NCI-H2107 treated with DMSO at 0.1 percent for 48 hours (cell line): ENCODE measurements around the gene SESN3.
"Not testable (repeated sequence)": the region's sequence is repeated elsewhere in the genome, so short reads cannot be mapped to it uniquely, and the experiment has no call there.

Experiments
- DNase-seq: peaks from one replicate; lab custom pipeline; 2025; ENCODE audit not compliant: unreplicated experiment; lab: John Stamatoyannopoulos, UW

SESN3 gene

GRCh38 chr11:95227060-95227459 is 3.9 kb downstream of the SESN3 start:
- not testable (repeated sequence) for DNase-seq

GRCh38 chr11:95222817-95223216 is 8.2 kb downstream of the SESN3 start:
- no peak for DNase-seq

GRCh38 chr11:95219599-95219998 is 11.4 kb downstream of the SESN3 start:
- no peak for DNase-seq

- DNase-seq, result no peak
Observed at GRCh38 chr11:95218149-95218548, 12.9 kb downstream of the SESN3 start.

- DNase-seq, result no peak
Observed at GRCh38 chr11:95212609-95213008, 18.4 kb downstream of the SESN3 start.

- DNase-seq, result not testable (repeated sequence)
Observed at GRCh38 chr11:95209535-95209934, 21.5 kb downstream of the SESN3 start.

GRCh38 chr11:95200781-95201457 is 30.1 kb downstream of the SESN3 start:
- no peak for DNase-seq

GRCh38 chr11:95195831-95196230 is 35.2 kb downstream of the SESN3 start:
- DNase-seq, result no peak

- no peak for DNase-seq
Observed at GRCh38 chr11:95193541-95193940, 37.5 kb downstream of the SESN3 start.

- DNase-seq, result no peak
Observed at GRCh38 chr11:95192717-95193116, 38.3 kb downstream of the SESN3 start.

GRCh38 chr11:95187723-95188122 is 43.3 kb downstream of the SESN3 start:
- DNase-seq, result no peak

- no peak for DNase-seq
Observed at GRCh38 chr11:95182397-95182796, 48.6 kb downstream of the SESN3 start.

GRCh38 chr11:95175818-95176380 is 55.1 kb downstream of the SESN3 start:
- DNase-seq, result no peak

- no peak for DNase-seq
Observed at GRCh38 chr11:95170294-95170693, 60.7 kb downstream of the SESN3 start.

- no peak for DNase-seq
Observed at GRCh38 chr11:95166781-95167180, 64.2 kb downstream of the SESN3 start.

GRCh38 chr11:95165638-95166037 is 65.4 kb downstream of the SESN3 start:
- no peak for DNase-seq

- DNase-seq, result no peak
Observed at GRCh38 chr11:95163106-95163505, 67.9 kb downstream of the SESN3 start.

- no peak for DNase-seq
Observed at GRCh38 chr11:95161248-95161647, 69.8 kb downstream of the SESN3 start.

GRCh38 chr11:95157824-95158223 is 73.2 kb downstream of the SESN3 start:
- no peak for DNase-seq

- DNase-seq, result no peak
Observed at GRCh38 chr11:95156916-95157541, 74.0 kb downstream of the SESN3 start.

GRCh38 chr11:95156133-95156721 is 74.8 kb downstream of the SESN3 start:
- no peak for DNase-seq

GRCh38 chr11:95155385-95155784 is 75.6 kb downstream of the SESN3 start:
- DNase-seq, result no peak
